DMS153 (cell line): ENCODE measurements around the gene PDSS1.
"Not testable (repeated sequence)": the region's sequence is repeated elsewhere in the genome, so short reads cannot be mapped to it uniquely, and the experiment has no call there.

Source experiments
- DNase-seq: peaks from one replicate; lab custom pipeline; 2025; lab: John Stamatoyannopoulos, UW

PDSS1 gene, protein sequence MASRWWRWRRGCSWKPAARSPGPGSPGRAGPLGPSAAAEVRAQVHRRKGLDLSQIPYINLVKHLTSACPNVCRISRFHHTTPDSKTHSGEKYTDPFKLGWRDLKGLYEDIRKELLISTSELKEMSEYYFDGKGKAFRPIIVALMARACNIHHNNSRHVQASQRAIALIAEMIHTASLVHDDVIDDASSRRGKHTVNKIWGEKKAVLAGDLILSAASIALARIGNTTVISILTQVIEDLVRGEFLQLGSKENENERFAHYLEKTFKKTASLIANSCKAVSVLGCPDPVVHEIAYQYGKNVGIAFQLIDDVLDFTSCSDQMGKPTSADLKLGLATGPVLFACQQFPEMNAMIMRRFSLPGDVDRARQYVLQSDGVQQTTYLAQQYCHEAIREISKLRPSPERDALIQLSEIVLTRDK

DNA sequence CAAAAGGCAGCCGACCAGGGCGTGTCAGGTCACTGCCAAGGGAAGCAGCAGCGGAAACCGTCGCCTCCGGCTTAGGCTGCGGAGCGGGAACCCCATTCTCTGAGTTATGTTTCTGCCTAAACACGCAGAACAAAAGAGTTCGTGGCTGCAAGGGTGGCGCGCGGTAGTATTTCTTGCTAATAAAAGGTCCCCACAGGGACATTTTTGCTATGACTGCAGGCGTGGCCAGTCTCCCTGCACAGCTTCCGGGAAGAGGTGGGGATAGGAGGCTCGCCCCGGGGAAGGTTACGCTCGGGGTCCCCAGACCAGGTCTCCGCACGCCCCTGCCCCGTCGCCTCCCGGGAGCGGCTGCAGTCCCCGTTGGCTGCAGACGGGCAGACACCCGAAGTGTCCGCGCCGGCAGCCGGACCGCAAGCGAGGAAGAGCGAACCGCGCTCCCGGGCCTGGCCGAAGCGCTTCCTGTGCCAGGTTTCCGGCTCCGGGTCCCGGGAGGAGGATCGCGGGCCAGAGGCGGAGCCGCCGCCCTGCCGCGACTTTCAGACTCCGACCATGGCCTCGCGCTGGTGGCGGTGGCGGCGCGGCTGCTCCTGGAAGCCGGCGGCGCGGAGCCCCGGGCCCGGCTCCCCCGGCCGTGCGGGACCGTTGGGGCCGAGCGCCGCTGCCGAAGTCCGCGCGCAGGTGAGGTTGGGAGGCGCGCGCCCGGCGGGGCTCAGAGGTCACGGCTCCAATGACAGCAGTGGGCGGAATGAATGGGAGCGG is at the start of gene PDSS1:
Gene PDSS1 (plus strand): TSS at position 539 of the 759 bp plus-strand sequence. CDS start 11 bp downstream, at position 550.
- DNase-seq, result no peak

DNA sequence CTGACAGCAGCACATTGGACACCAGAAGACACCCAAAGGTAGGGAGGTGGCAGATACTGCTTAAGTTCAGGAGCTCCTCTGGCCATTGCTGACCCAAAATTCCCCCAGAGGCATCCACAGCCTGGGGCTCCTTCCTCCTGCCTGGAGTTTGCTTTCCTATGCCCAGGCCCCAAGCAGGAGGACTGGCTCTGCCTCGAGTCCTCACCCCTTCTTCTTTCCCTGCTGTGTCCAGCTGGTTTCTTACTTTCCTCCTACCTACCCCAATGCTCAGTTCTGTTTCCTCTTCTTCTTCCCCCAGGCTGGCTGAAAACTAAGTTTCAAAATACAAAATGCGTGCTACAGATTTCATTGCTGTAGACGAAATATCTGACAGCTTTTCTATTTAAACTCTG is 49.3 kb upstream of the PDSS1 start:
- DNase-seq, result not testable (repeated sequence)

DNA sequence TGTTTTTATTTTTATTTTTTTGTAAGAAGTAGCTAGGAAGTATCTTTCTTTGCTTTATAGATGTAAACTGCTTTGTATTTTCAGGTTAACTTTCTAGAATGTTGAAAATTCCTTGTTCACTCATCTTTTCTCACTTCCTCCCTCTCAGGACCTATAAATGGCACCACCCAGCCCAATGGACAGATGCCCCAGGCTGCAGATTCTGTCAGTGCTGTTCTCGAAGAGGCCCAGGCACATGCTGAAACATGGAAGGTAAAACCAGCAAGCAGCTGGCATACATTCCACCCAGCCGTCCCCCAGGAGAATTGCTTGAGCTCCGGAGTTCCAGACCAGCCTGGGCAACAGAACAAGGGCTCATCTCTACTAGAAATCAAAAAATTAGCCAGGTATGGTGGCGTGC is 47.1 kb upstream of the PDSS1 start:
- DNase-seq, result no peak

DNA sequence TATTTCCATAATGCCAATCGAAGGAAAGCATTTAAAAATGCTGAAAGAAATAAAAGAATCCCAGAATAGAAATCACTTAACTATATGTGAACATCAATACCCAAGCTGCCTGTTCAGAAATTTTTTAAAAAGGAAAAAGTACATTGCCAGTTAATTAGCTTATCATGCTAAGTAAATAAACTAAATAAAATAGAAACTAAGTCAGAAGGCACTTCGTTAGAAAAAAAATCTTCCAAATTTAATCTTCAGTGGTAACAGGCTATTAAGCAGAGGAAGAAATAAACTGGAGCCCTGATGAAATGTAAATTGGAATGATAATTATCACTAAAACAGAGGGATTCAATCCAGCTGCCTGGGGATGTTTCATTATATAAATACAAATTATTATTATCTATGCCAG is 46.0 kb upstream of the PDSS1 start:
- not testable (repeated sequence) for DNase-seq

DNA sequence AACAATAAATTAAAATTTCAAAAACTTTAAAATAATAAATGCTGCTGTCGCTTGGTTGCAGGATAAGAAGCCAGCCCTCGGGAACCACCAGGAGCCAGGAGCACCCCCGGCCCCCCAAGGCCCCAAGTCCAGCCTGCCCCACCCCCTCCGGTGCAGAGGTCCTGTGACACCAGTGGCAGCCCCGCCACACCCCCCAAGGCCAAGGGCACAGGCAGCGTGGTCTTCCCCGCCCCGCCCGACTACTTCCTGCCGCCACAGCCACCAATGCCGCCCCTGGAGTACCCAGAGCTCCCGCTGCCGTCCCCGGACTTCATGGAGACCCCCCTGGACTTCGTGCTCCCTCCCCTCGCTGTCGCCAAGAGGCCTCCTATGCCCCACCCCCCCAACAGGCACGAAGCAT is 44.5 kb upstream of the PDSS1 start:
- DNase-seq, result no peak

DNA sequence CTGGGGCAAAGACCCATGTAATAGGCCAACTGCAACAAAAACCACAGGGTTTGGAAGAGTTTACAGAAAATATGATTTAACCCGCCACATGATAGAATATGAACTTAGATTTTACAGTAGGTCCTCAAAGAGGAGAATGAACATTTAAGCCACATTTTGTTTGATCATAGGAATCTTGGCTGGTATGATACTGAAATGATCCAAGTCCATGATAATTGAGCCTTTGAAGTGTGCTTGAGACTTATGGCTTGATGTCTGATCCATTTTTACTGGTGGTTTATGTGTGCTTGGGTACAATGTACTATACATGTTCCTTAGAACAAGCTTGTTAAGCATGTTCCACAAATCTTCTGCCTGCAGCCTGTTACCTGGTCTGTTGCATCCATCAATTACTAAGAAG is 41.8 kb upstream of the PDSS1 start:
- DNase-seq, result no peak

DNA sequence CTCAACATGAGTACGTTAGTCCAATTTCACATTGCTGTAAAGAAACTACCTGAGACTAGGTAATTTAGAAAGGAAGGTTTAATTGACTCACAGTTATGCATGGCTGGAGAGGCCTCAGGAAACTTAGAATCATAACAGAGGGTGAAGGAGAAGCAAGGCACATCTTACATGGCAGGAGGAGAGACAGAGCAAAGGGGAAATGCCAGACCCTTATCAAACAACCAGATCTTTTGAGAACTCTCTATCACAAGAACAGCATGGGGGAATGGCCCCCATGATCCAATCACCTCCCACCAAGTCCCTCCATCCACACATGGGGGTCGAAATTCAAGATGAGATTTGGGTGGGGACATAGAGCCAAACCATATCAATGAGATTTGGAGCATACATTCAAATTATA is 34.6 kb upstream of the PDSS1 start:
- DNase-seq, result no peak

DNA sequence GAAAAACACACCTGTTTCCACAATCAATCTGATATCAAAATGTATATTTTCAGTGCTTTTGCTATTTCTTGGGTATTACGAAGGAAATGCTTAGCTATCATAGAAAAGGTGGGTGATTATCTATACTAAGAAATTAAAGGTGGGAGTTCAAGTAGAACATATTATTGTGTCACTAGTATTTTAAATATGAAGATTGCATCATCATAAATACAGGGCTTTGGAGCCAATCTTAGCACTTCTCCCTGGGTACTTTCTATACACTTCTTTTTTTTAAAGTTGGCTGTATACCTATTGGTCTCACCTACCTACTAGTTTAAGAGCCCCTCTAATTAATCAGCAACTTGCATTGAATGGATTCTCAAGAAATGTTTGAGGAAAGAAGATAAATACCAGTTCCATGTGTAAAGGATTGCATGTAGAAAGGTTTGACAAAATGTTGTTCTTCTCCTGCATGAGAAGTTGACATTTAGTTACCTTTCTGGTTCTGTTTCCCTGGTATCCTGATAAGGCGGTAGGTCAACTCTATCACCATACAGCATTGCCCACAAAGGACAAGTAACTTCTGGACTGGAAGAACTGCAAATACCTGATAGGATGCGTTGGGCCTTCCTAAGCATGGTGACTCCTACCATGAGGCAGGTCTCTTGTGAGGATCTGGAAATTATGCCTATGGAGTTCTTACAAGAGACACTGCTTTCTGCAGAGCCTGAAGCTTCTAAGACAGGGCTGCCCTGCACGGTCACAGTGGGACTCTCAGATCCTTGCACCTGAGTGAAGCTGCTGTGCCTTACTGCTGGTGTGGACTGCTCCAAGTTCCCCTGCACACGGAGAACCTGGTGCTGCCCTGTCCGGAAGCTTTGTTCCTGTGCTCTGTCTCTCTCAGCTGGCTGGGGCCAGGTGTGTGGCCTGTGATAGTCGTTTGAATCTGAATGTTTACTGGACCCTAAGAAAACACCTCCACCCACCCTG is 32.1 kb upstream of the PDSS1 start:
- DNase-seq, result no peak

DNA sequence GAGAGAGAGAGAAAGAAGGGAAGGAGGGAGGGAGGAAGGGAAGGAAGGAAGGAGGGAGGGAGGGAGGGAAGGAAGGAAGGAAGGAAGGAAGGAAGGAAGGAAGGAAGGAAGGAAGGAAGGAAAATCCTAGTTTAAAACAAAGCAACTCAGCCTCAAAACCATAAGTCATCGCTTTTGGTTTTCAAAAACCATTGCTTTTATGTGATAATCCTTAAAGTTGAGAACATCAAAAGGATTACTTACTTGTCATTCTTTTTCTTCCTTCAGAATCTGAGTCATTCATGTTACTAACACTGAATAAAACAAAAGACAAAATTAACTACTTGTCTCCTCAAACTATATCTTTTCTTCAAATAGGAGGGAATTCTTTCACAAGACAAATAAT is 21.6 kb upstream of the PDSS1 start:
- DNase-seq, result no peak

DNA sequence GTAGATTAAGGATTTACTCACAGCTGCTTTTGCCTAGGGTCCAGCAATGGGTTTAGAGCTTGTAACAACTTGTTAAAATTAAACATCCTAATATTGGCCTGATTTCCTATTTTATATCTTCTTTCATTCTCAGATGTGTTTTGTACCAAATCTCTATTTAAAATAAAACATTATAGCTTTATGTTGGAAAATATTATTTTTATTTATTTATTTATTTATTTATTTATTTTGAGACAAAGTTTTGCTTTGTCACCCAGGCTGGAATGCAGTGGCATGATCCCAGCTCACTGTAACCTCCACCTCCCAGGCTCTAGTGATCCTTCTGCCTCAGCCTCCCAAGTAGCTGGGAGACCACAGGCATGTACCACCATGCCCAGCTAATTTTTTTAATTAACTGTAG is 17.9 kb upstream of the PDSS1 start:
- no peak for DNase-seq

DNA sequence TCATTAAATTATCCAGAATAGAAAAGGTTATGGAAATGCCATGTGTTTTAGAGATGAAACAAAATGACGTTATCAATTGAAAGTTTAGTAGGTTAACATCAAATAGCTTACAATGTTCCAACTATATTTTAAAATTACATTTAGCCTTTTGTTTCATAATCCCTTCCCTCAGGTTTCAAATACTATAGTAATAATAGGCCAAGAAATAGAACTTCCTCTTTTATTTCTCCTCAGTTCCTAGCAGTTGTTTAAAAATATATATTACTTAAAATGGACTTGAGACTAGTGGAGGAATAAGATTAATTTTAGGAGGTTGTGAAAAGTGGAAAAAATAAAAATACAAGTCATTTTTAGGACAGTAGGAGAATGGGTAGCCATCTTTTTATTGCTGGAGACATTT is 16.4 kb upstream of the PDSS1 start:
- DNase-seq, result no peak

DNA sequence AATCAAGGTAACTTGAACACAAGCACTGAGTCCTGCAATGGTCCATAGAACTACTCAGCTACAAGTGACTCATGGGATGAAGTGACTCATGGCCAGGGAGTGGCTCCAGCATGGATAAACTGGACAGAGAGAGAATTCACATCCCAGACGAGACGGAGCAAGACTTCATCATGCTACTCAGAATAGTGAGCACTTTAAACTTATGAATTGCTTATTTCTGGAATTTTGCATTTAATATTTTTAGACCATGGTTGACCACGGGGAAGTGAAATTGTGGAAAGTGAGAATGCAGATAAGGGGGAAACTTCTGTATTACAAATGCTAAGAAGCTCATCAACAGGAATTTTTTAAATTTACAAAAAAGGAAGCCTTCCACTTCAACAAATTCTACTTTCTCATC is 15.5 kb upstream of the PDSS1 start:
- not testable (repeated sequence) for DNase-seq

DNA sequence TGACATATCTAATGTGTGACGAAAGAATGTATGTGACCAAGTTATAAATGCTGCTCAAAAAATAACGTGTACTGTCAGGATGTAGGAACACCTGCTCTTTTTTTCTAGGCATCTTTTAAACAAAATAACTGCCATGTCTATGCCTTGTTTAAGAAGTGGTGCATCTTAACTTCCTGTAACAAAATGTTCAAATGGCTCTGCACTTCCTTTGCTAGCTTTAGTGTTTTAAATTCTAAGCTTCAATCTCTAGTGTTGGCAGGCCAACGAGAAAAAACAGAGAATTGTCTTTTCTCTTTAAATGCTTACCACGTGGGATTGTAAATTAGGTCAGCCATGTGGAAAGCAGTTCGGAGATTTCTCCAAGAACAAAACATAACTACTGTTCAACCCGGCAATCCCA is 14.6 kb upstream of the PDSS1 start:
- DNase-seq, result no peak

DNA sequence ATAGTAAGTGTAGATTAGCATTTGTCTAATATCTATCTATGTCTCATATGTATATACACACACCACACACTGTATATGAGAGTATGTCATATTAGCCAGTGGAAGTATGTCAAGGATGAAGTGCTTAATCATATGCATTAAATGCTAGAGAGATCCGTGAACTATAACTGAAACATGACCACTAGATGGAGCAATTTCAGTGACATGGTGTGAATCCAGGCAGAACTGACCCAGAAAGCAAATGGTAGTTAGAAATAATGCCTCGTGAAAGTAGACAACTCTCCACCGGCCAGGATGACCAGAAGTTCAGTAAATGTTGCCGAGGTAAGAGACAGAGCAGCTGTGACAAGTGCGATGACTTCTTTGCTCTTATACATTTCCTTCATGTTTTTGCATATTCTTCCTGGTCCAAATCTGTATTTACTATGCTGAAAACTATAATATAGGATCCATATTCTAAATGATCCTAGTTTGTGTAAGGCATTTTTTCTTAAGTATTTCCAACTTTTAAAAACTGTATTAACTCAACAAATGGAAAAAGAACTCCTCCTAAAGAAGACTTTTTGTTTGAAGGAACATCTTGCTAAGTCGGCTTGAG is 12.7 kb upstream of the PDSS1 start:
- DNase-seq, result not testable (repeated sequence)

DNA sequence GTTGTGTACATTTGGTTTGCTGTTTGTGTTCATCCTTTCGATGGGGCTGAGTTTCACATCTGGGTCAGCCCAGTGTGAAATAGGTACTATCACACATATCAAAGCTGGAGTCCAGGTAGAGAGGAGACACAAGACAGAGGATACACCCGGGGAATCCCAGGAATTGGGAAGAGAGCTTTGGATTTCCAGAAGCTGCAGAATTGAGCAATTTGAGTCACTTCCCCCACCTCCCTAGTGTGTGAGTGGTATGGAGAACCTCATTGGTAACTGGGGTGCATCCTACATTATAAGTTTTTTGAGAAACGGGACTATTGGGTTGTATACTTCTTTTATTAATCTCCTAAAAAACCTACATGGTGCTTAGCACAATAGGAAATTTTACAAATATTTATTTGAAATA is 12.1 kb upstream of the PDSS1 start:
- DNase-seq, result no peak

DNA sequence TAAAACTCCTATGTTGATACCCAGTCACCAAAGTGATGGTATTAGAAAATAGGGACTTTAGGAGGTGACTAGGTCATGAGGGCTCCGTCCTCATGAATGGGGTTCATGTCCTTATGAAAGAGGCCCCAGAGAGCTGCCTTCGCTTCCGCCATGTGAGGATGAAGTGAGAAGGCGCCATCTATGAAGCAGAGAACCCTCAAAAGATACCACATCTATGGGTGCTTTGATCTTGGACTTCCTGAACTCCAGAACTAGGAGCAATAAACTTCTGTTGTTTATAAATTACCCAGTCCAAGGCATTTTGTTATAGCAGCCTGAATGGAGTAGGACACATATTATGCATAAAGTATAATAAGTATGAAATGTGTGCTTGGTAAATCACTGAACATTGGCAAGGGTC is 8.1 kb upstream of the PDSS1 start:
- DNase-seq, result no peak

DNA sequence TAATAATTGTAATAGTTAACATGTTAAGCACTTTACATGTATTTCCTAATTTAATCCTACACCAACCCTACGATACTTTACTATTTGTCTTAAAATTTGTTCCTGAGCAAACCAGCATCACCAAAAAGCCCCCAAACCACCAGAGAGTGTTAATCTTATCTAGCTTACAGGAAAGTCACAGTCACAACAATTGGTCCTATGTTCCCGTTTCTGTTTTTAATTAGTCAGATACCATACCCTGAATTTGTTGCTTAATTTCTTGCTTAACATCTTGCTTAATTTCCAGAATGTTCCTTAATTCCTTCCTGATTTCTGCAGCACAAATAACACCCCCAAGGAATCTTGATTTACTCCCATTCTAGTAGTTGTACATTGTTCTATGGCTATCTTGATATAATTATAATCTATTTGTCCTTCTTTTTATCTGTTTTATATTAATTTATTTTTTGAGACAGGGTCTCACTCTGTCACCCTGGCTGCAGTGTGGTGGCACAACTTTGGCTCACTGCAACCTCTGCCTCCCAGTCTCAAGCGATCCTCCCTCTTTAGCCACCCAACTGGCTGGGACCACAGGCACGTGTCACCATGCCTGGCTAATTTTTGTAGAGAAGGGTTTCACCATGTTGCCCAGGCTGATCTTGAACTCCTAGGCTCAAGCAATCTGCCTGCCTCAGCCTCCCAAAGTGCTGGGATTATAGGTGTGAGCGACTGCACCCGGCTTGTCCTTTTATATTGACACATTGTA is 6.6 kb upstream of the PDSS1 start:
- DNase-seq, result no peak

DNA sequence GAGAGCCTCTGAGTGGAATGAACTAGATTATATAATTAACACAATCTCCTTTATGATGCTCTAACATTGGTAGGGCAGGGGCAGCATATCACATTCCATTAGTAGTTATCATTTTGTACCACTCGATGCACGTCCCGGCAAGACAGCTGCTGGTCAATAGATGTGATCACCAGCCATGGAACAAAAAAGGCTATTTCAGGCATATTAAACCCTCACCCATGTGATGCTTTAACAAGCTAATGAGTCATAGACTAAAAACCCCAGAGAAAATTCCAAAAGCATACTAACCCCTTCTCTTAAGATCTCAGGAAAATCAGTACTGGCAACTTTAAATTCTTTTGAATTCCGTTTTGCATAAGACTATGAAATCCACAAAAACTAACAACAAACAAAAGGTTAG is 3.0 kb upstream of the PDSS1 start:
- not testable (repeated sequence) for DNase-seq

DNA sequence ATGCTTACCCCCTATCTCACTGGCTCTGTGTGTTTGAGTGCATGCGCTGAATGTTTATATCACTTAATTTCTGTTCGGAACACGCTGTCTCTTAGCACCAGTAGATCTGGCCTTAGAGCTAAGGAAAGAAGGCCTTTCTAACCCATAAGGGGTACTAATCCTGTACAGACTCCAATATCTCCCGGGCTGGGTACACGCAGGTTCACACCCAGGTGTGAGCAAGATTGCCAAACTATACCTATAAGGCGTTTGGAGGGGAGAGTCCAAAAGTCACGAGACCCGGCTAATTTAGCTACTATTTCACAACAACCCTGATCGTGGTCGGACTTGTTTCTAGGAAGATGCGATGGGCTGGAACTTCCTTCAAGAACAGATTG is 727 bp upstream of the PDSS1 start:
- DNase-seq, result no peak

DNA sequence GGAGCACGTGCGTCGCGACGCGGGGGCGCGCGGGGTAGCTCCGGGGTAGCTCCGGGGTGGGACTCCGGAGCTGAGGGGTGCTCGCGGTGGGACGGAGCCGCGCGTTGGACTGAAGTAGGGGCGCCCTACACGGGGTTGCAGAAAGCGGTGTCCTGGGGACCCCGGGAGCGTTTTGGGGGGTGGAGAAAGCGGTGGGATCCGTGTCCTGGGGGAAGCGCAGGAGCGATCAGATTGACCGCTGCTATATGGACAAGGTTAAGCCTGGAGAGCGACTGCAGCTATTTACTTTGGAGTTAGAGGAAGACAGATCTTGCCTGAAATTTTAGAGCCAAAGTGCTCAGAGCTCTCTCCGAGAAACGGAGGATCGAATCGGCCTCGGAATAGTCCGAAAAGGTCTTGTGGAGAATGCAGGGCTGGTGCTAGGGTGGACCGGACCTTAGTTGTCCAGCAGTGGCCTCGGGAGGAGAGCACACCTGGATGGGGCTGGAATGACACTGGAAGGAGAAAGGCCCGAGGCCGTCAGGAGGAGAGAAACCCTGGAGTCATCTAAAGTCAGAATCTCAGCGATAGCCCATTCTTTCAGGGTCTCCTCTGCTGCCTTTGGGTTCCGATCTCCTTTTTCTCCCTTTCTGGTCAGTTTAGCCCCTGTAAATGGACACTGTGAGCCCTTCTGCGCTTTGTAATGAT is 564 bp downstream of the PDSS1 start:
- no peak for DNase-seq

DNA sequence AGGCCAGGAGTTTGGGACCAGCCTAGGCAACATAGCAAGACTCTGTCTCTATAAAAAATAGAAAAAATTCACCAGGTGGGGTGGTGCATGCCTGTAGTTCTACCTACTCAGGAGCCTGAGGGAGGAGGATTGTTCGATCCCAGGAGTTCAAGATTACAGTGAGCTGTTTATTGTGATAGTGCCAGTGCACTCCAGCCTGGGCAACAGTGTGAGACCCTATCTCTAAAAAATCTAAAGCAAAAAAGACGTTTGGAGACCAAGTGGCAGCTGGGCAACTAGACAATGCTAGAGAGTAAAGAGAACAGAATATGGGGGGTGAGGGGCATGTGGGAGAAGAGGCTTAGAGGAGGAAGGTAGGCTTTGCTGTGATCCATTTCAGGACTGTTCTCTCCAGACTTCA is 1.4 kb downstream of the PDSS1 start:
- no peak for DNase-seq
